ENCODE measurements around the gene C6orf89. TPM values are rescaled to one million over a fixed set of nuclear protein-coding genes. Genes with fewer than 3 reads are reported as not detected.

Gene C6orf89
- total and polyA plus RNA-seq, 11 donors = 34.0 to 86.2 (median 71.4) TPM

GRCh38 chr6:36862848-36863382 lies 22.8 kb upstream of the C6orf89 start:
- intact Hi-C loops (cut with DNase I) = no loop called here
- peaks cover 0 to 46% (median 9%) of the 10 kb centered on the region in 12 donors for H3K4me1 ChIP-seq
- no peaks in the 10 kb centered on the region for H3K27me3 ChIP-seq
- 83 to 95% (median 92%) methylated on average over 4 of the region's 4 CpGs for WGBS, 4 donors
- H3K4me3 ChIP-seq = no peak overlapping the region
- no peak for ATAC-seq
- no peak for DNase-seq
- H3K36me3 ChIP-seq = peaks cover 0 to 44% (median 3%) of the 10 kb centered on the region in 9 donors
- H3K9me3 ChIP-seq = no peaks in the 10 kb centered on the region
- H3K27ac ChIP-seq = peak overlapping the region in 2 of 12 donors; percentile 11 to 94
- TF ChIP-seq CTCF (IDR thresholded peaks at IDR 0.05) (no peak), POLR2A (IDR thresholded peaks at IDR 0.05) (no peak)

- peak overlapping the region in 6 of 12 donors; percentile 11 to 94 (median 48) for H3K27ac ChIP-seq
- ATAC-seq (peak in 1 of 4 donors; percentile 14), DNase-seq (no peak)
- no peaks in the 10 kb centered on the region for H3K27me3 ChIP-seq
- no peak overlapping the region for H3K4me3 ChIP-seq
- WGBS, 4 donors = 86 to 91% (median 87%) methylated on average over 12 of the region's 12 CpGs
- no peaks in the 10 kb centered on the region for H3K9me3 ChIP-seq
- H3K4me1 ChIP-seq = peaks cover 0 to 49% (median 9%) of the 10 kb centered on the region in 12 donors
- peaks cover 0 to 48% (median 5%) of the 10 kb centered on the region in 9 donors for H3K36me3 ChIP-seq
- no peak for TF ChIP-seq POLR2A (IDR thresholded peaks at IDR 0.05)
- TF ChIP-seq CTCF (IDR thresholded peaks at IDR 0.05) = no peak
- intact Hi-C loops (cut with DNase I) = no loop called here
Measured at GRCh38 chr6:36863670-36864540, 21.8 kb upstream of the C6orf89 start.

- WGBS, 4 donors = 29 to 50% (median 36%) methylated on average over 2 of the region's 2 CpGs
- Histone ChIP-seq H3K4me3 (no peak overlapping the region), H3K9me3 (no peaks in the 10 kb centered on the region), H3K27me3 (no peaks in the 10 kb centered on the region), H3K4me1 (peaks cover 0 to 48% (median 9%) of the 10 kb centered on the region in 12 donors), H3K36me3 (peaks cover 0 to 65% (median 22%) of the 10 kb centered on the region in 9 donors), H3K27ac (peak overlapping the region in 10 of 12 donors; percentile 0 to 94 (median 77))
- DNase-seq (no peak), ATAC-seq (peak in 3 of 4 donors; percentile 38 to 61 (median 56))
- TF ChIP-seq POLR2A (IDR thresholded peaks at IDR 0.05) = no peak
- no peak for TF ChIP-seq CTCF (IDR thresholded peaks at IDR 0.05)
- intact Hi-C loops (cut with DNase I) = no loop called here
Measured at GRCh38 chr6:36865835-36866234, 19.9 kb upstream of the C6orf89 start.
